ENCODE measurements around the gene IDH1. TPM values are rescaled to one million over a fixed set of nuclear protein-coding genes. Genes with fewer than 3 reads are reported as not detected.

The IDH1 gene
- total and polyA plus RNA-seq, 2 of the 13 experiments (the other 11 are each of a cell fraction or from before 2014, with no cell fraction given): 312 to 1,077 TPM

DNA sequence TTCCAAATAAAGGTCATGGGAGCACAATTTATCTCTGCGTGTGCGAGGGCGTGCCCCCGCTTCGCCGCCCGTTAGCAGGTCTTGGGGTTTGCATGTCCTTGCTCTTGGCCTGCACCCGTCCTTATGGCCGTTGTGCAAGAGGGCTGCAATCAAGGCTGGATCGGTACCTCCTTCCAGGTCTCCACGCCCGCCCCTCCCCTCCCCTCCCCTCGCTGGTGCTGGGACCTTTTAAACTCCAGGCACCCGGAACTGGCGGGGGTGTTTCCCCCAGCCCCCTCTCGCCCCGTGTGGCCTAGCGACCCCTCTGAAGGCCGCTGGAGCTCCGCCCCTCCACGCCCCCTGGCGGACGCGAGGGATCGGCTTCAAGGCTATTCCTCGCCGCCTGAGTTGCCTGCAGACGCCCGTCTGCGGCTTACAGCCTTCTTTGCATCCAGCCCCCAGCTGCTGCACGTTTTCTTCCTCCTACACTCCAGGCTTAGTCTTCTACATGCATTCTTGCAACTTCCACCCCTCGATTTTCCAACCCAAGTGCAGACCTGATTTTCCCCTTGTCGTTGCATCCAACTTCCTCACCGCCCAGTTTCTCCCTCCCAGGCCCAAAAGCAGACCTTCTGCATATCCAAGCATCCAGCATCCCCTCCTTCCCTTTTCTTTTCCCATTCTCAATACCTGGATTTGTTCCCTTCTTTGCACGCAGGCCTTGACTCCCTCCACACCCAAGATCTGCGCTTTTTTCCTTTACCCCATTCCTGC is 577 bp downstream of the IDH1 start (continued):
- TF ChIP-seq, protein P1, sequence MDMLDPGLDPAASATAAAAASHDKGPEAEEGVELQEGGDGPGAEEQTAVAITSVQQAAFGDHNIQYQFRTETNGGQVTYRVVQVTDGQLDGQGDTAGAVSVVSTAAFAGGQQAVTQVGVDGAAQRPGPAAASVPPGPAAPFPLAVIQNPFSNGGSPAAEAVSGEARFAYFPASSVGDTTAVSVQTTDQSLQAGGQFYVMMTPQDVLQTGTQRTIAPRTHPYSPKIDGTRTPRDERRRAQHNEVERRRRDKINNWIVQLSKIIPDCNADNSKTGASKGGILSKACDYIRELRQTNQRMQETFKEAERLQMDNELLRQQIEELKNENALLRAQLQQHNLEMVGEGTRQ (IDR thresholded peaks at IDR 0.05; ENCODE audit: low read depth, low read length): 0 out of 2 replicates have a peak, but pooled peaks have one; percentile 7
- TF ChIP-seq, protein P1 (CRISPR knock-in tag; IDR thresholded peaks at IDR 0.05; ENCODE audit: borderline replicate concordance): no peak
- TF ChIP-seq, protein P2, sequence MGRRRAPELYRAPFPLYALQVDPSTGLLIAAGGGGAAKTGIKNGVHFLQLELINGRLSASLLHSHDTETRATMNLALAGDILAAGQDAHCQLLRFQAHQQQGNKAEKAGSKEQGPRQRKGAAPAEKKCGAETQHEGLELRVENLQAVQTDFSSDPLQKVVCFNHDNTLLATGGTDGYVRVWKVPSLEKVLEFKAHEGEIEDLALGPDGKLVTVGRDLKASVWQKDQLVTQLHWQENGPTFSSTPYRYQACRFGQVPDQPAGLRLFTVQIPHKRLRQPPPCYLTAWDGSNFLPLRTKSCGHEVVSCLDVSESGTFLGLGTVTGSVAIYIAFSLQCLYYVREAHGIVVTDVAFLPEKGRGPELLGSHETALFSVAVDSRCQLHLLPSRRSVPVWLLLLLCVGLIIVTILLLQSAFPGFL (CRISPR knock-in tag; IDR thresholded peaks at IDR 0.05): no peak
- no peak for TF ChIP-seq CBX2 (IDR thresholded peaks at IDR 0.05; ENCODE audit: low read depth, low read length)
- TF ChIP-seq CBX2 (CRISPR knock-in tag; IDR thresholded peaks at IDR 0.05; ENCODE audit: low read depth): 0 out of 2 replicates have a peak, but pooled peaks have one; percentile 11
- peak; percentile 90 for TF ChIP-seq NR2C2 (CRISPR knock-in tag; IDR thresholded peaks at IDR 0.05; ENCODE audit: borderline replicate concordance)
- no peak for TF ChIP-seq FIP1L1 (IDR thresholded peaks at IDR 0.05; ENCODE audit: borderline replicate concordance, insufficient read depth, low read depth, low read length)
- no peak for TF ChIP-seq SRSF9 (IDR thresholded peaks at IDR 0.05; ENCODE audit: borderline replicate concordance, insufficient read depth, low read depth, low read length, poor library complexity, severe bottlenecking)
- 0 out of 2 replicates have a peak, but pooled peaks have one; percentile 16 for TF ChIP-seq CC2D1A (CRISPR knock-in tag; IDR thresholded peaks at IDR 0.05)
- TF ChIP-seq HNF4G (IDR thresholded peaks at IDR 0.05; ENCODE audit: borderline replicate concordance, low read depth, low read length): no peak
- TF ChIP-seq HNF4G (CRISPR knock-in tag; IDR thresholded peaks at IDR 0.05; ENCODE audit: borderline replicate concordance, low read depth): peak; percentile 93
- TF ChIP-seq, protein P3, sequence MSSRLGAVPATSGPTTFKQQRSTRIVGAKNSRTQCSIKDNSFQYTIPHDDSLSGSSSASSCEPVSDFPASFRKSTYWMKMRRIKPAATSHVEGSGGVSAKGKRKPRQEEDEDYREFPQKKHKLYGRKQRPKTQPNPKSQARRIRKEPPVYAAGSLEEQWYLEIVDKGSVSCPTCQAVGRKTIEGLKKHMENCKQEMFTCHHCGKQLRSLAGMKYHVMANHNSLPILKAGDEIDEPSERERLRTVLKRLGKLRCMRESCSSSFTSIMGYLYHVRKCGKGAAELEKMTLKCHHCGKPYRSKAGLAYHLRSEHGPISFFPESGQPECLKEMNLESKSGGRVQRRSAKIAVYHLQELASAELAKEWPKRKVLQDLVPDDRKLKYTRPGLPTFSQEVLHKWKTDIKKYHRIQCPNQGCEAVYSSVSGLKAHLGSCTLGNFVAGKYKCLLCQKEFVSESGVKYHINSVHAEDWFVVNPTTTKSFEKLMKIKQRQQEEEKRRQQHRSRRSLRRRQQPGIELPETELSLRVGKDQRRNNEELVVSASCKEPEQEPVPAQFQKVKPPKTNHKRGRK (CRISPR knock-in tag; IDR thresholded peaks at IDR 0.05): peak; percentile 58; the same call in 1 of the 2 replicates
- TF ChIP-seq SNAPC2 (CRISPR knock-in tag; IDR thresholded peaks at IDR 0.05): 0 out of 2 replicates have a peak, but pooled peaks have one; percentile 88
- TF ChIP-seq JDP2 (CRISPR knock-in tag; IDR thresholded peaks at IDR 0.05; ENCODE audit: borderline replicate concordance): no peak; the same call in 1 of the 2 replicates
- peak; percentile 84; the same call in 1 of the 2 replicates for TF ChIP-seq ZNF225 (CRISPR knock-in tag; IDR thresholded peaks at IDR 0.05)
- TF ChIP-seq CEBPB (IDR thresholded peaks at IDR 0.05; ENCODE audit: borderline replicate concordance, low read depth, low read length): peak; percentile 98
- no peak; the same call in none of the 2 replicates for TF ChIP-seq PHF20 (CRISPR knock-in tag; IDR thresholded peaks at IDR 0.05)
- TF ChIP-seq, protein P4, sequence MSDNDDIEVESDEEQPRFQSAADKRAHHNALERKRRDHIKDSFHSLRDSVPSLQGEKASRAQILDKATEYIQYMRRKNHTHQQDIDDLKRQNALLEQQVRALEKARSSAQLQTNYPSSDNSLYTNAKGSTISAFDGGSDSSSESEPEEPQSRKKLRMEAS (IDR thresholded peaks at IDR 0.05): peak; percentile 83
- peak; percentile 96 for TF ChIP-seq CEBPG (CRISPR knock-in tag; IDR thresholded peaks at IDR 0.05)
- TF ChIP-seq, protein P5, sequence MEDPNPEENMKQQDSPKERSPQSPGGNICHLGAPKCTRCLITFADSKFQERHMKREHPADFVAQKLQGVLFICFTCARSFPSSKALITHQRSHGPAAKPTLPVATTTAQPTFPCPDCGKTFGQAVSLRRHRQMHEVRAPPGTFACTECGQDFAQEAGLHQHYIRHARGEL (CRISPR knock-in tag; IDR thresholded peaks at IDR 0.05): no peak
- TF ChIP-seq, protein P6, sequence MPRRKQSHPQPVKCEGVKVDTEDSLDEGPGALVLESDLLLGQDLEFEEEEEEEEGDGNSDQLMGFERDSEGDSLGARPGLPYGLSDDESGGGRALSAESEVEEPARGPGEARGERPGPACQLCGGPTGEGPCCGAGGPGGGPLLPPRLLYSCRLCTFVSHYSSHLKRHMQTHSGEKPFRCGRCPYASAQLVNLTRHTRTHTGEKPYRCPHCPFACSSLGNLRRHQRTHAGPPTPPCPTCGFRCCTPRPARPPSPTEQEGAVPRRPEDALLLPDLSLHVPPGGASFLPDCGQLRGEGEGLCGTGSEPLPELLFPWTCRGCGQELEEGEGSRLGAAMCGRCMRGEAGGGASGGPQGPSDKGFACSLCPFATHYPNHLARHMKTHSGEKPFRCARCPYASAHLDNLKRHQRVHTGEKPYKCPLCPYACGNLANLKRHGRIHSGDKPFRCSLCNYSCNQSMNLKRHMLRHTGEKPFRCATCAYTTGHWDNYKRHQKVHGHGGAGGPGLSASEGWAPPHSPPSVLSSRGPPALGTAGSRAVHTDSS (CRISPR knock-in tag; conservative IDR thresholded peaks at IDR 0.05): no peak
- no peak for TF ChIP-seq CENPX (CRISPR knock-in tag; IDR thresholded peaks at IDR 0.05)
